Keratinocyte (primary cell): Measurements from ENCODE around the gene IGFN1.

ENCODE experiments used
- CTCF ChIP-seq, 3 experiments: IDR thresholded peaks in 1 of 3; conservative IDR thresholded peaks in 1 of 3; optimal IDR thresholded peaks in 1 of 3; 2 replicates in 2 of 3; 3 replicates in 1 of 3; pipeline versions ENCODE3 to v1.5.1; 2011; ENCODE audit warnings: low read length in 3 of 3, mild to moderate bottlenecking in 3 of 3, moderate library complexity in 2 of 3, control low read depth in 1 of 3, inconsistent platforms in 1 of 3; ENCODE audit not compliant: insufficient read depth in 2 of 3; ENCODE audit errors: extremely low read depth in 1 of 3
- EZH2 ChIP-seq: IDR thresholded peaks from one replicate; pipeline ENCODE4 v1.6.1; 2012; ENCODE audit warnings: inconsistent platforms, mild to moderate bottlenecking, low read length, moderate library complexity

DNA sequence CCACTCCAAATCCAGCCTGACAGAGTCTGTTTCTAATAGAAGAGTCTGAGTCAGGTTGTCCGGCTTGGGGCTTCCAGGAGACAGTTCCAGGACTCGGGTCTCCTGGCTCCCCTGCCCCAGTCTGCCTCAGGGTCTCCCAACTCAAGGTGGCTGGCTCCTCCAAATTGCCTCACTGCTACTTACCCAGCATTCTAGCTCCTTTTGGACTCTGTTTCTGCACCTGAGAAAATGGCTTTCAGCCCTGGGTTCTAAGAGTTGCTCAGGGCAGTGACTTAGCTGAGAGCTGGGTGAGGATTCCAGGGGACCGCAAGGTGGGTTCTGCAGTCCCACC, 5.5 kb upstream of the IGFN1 start:
- TF ChIP-seq CTCF (optimal IDR thresholded peaks at IDR 0.05 in 1 of 3, IDR thresholded peaks at IDR 0.05 in 1 of 3, conservative IDR thresholded peaks at IDR 0.05 in 1 of 3; ENCODE audit: extremely low read depth in 1 of 3, insufficient read depth in 2 of 3, low read length in 3 of 3) (no peak), EZH2 (no peak)
